Measurements from ENCODE around the gene R3HDM4. TPM values are rescaled to one million over a fixed set of nuclear protein-coding genes. Genes with fewer than 3 reads are reported as not detected.

R3HDM4 gene
- total RNA-seq, 2 experiments from 2014 or later: 75.9 to 76.7 TPM

- Mint-ChIP-seq H3K36me3 (ENCODE audit: low read depth) (no peaks in the 10 kb centered on the region), H3K27me3 (ENCODE audit: low read depth) (peaks cover 6% of the 10 kb centered on the region), H3K9me3 (ENCODE audit: insufficient read depth) (no peaks in the 10 kb centered on the region), H3K4me1 (ENCODE audit: low read depth) (peaks cover 17% of the 10 kb centered on the region), H3K4me3 (no peak overlapping the region), H3K27ac (no peak overlapping the region)
- POLR2A ChIA-PET: interaction anchor here (1.0 kb wide), 1 partner anchor 10 kb away, joined by 3 read pairs; no protein-coding TSS in a partner anchor
- no peak for ATAC-seq
- DNase-seq: no peak
- CTCF ChIA-PET: interaction anchor here (1.4 to 1.9 kb wide), 2 partner anchors 53 to 61 kb away, joined by 4 to 12 read pairs; no protein-coding TSS in a partner anchor
These were observed 3.8 kb upstream of the R3HDM4 start for GRCh38 chr19:916645-917322.

- H3K27ac Mint-ChIP-seq: peak overlapping the region; percentile 88
- H3K36me3 Mint-ChIP-seq (ENCODE audit: low read depth): peaks cover 7% of the 10 kb centered on the region
- no peak for ATAC-seq
- ChIA-PET POLR2A (no interaction called here), CTCF (no interaction called here)
- H3K27me3 Mint-ChIP-seq (ENCODE audit: low read depth): peaks cover under 1% of the 10 kb centered on the region
- H3K4me3 Mint-ChIP-seq: peak overlapping the region; percentile 75
- peak; percentile 48 for DNase-seq
- peaks cover 31% of the 10 kb centered on the region for H3K4me1 Mint-ChIP-seq (ENCODE audit: low read depth)
- H3K9me3 Mint-ChIP-seq (ENCODE audit: insufficient read depth): no peaks in the 10 kb centered on the region
These were observed 589 bp downstream of the R3HDM4 start for GRCh38 chr19:912181-913079.

- H3K27me3 Mint-ChIP-seq (ENCODE audit: low read depth): no peaks in the 10 kb centered on the region
- peak overlapping the region; percentile 77 for H3K27ac Mint-ChIP-seq
- ChIA-PET POLR2A (interaction anchor here (1.4 kb wide), 1 partner anchor 18 kb away, joined by 5 read pairs; the partner anchor contains the start of genes MED16 and RNU6-9), CTCF (interaction anchor here (3.9 kb wide), 1 partner anchor 48 kb away, joined by 36 read pairs; no protein-coding TSS in a partner anchor)
- peaks cover 8% of the 10 kb centered on the region for H3K36me3 Mint-ChIP-seq (ENCODE audit: low read depth)
- DNase-seq (no peak), ATAC-seq (no peak)
- H3K4me3 Mint-ChIP-seq: peak overlapping the region; percentile 69
- peaks cover 40% of the 10 kb centered on the region for H3K4me1 Mint-ChIP-seq (ENCODE audit: low read depth)
- H3K9me3 Mint-ChIP-seq (ENCODE audit: insufficient read depth): no peaks in the 10 kb centered on the region
These were observed 1.6 kb downstream of the R3HDM4 start for GRCh38 chr19:911197-912033.

- no peak overlapping the region for H3K4me3 Mint-ChIP-seq
- DNase-seq (peak; percentile 52), ATAC-seq (no peak)
- H3K4me1 Mint-ChIP-seq (ENCODE audit: low read depth): peaks cover 54% of the 10 kb centered on the region
- H3K27ac Mint-ChIP-seq: peak overlapping the region; percentile 72
- peaks cover 14% of the 10 kb centered on the region for H3K36me3 Mint-ChIP-seq (ENCODE audit: low read depth)
- CTCF ChIA-PET: interaction anchor here (1.4 to 3.9 kb wide), 3 partner anchors 11 to 44 kb away, joined by 4 to 36 read pairs (median 8); partner anchors contain the start of genes MED16 and RNU6-9
- no peaks in the 10 kb centered on the region for H3K9me3 Mint-ChIP-seq (ENCODE audit: insufficient read depth)
- POLR2A ChIA-PET: interaction anchor here (0.8 to 2.9 kb wide), 3 partner anchors 9 to 24 kb away, joined by 3 to 36 read pairs (median 6); partner anchors contain the start of genes KISS1R, MED16 and RNU6-9
- no peaks in the 10 kb centered on the region for H3K27me3 Mint-ChIP-seq (ENCODE audit: low read depth)
These were observed 5.7 kb downstream of the R3HDM4 start for GRCh38 chr19:907183-907853.

DNA sequence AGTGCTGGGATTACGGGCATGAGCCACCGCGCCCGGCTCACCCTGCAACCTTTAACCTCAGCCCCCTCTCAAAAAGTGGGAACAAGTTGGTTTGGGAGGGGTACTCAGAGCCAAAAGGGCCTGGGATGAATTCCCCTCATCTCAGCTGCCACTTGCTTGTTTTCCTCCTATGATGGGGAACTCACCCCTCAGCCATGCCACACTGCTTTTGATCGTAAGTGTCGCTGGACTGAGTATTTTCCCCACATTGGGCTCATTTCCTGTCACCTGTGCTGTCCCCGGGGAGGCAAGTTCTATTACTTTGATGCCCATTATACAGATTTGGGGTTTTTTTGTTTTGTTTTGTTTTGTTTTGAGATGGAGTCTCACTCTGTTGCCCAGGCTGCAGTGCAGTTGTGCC is 6.5 kb downstream of the R3HDM4 start:
- ChIA-PET POLR2A (interaction anchor here (0.8 to 0.9 kb wide), 2 partner anchors 10 to 24 kb away, joined by 3 to 6 read pairs; partner anchors contain the start of gene KISS1R), CTCF (interaction anchor here (1.1 kb wide), 1 partner anchor 43 kb away, joined by 3 read pairs; no protein-coding TSS in a partner anchor)
- Mint-ChIP-seq H3K36me3 (ENCODE audit: low read depth) (peaks cover 16% of the 10 kb centered on the region), H3K4me3 (no peak overlapping the region), H3K27ac (peak overlapping the region; percentile 72), H3K9me3 (ENCODE audit: insufficient read depth) (no peaks in the 10 kb centered on the region), H3K4me1 (ENCODE audit: low read depth) (peaks cover 54% of the 10 kb centered on the region), H3K27me3 (ENCODE audit: low read depth) (no peaks in the 10 kb centered on the region)
- peak; percentile 39 for DNase-seq
- no peak for ATAC-seq

DNA sequence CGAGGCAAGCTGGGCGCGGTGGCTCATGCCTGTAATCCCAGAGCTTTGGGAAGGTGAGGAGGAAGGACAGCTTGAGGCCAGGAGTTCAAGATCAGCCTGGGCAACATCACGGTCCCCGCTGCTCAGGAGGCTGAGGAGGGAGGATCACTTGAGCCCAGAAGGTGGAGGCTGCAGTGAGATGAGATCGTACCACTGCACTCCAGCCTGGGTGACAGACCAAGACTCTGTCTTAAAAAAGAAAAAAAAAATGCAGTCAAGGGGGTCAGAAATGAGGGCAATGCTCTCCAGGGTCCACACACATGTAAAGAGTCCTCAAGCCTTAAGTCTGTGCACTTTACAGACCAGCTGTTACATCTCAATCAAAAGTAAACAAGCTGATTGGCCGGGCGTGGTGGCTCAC is 8.5 kb downstream of the R3HDM4 start:
- ChIA-PET POLR2A (interaction anchor here (0.6 kb wide), 1 partner anchor 63 kb away, joined by 3 read pairs; no protein-coding TSS in a partner anchor), CTCF (interaction anchor here (1.1 kb wide), 1 partner anchor 11 kb away, joined by 3 read pairs; the partner anchor contains the start of genes MED16 and RNU6-9)
- no peak for ATAC-seq
- Mint-ChIP-seq H3K4me1 (ENCODE audit: low read depth) (peaks cover 50% of the 10 kb centered on the region), H3K36me3 (ENCODE audit: low read depth) (peaks cover 20% of the 10 kb centered on the region), H3K9me3 (ENCODE audit: insufficient read depth) (no peaks in the 10 kb centered on the region), H3K27ac (no peak overlapping the region), H3K27me3 (ENCODE audit: low read depth) (no peaks in the 10 kb centered on the region), H3K4me3 (no peak overlapping the region)
- no peak for DNase-seq

GRCh38 chr19:903266-903797 is 9.7 kb downstream of the R3HDM4 start:
- H3K9me3 Mint-ChIP-seq (ENCODE audit: insufficient read depth): no peaks in the 10 kb centered on the region
- H3K27me3 Mint-ChIP-seq (ENCODE audit: low read depth): no peaks in the 10 kb centered on the region
- H3K27ac Mint-ChIP-seq: no peak overlapping the region
- no peak for DNase-seq
- ChIA-PET CTCF (interaction anchor here (0.6 to 1.1 kb wide), 2 partner anchors 10 to 878 kb away, joined by 3 read pairs; partner anchors contain the start of genes MED16 and RNU6-9), POLR2A (interaction anchor here (2.3 kb wide), 1 partner anchor 10 kb away, joined by 7 read pairs; the partner anchor contains the start of genes MED16 and RNU6-9)
- H3K36me3 Mint-ChIP-seq (ENCODE audit: low read depth): peaks cover 22% of the 10 kb centered on the region
- no peak for ATAC-seq
- H3K4me3 Mint-ChIP-seq: no peak overlapping the region
- peaks cover 38% of the 10 kb centered on the region for H3K4me1 Mint-ChIP-seq (ENCODE audit: low read depth)

GRCh38 chr19:902446-903226 is 10.4 kb downstream of the R3HDM4 start:
- Mint-ChIP-seq H3K4me3 (no peak overlapping the region), H3K36me3 (ENCODE audit: low read depth) (peaks cover 22% of the 10 kb centered on the region), H3K9me3 (ENCODE audit: insufficient read depth) (no peaks in the 10 kb centered on the region), H3K27me3 (ENCODE audit: low read depth) (no peaks in the 10 kb centered on the region), H3K4me1 (ENCODE audit: low read depth) (peaks cover 32% of the 10 kb centered on the region), H3K27ac (no peak overlapping the region)
- ChIA-PET CTCF (interaction anchor here (0.9 kb wide), 1 partner anchor 39 kb away, joined by 3 read pairs; no protein-coding TSS in a partner anchor), POLR2A (interaction anchor here (2.3 kb wide), 1 partner anchor 9 kb away, joined by 7 read pairs; the partner anchor contains the start of genes MED16 and RNU6-9)
- ATAC-seq (no peak), DNase-seq (no peak)

DNA sequence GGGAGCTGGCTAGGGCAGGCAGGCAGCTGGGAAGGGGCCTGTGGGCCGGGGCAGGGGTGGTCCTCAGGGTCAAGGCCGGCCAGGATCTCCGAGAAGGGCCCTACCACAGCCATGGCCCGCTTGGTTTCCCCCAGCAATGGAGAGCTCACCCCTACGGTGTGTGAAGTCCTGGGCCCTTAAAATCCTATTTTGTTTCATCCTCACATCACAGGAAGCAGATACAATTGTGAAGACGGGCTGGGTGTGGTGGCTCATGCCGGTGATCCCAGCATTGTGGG is 11.0 kb downstream of the R3HDM4 start:
- DNase-seq: no peak
- H3K4me3 Mint-ChIP-seq: no peak overlapping the region
- H3K27me3 Mint-ChIP-seq (ENCODE audit: low read depth): no peaks in the 10 kb centered on the region
- no peaks in the 10 kb centered on the region for H3K9me3 Mint-ChIP-seq (ENCODE audit: insufficient read depth)
- H3K4me1 Mint-ChIP-seq (ENCODE audit: low read depth): peaks cover 26% of the 10 kb centered on the region
- ChIA-PET POLR2A (interaction anchor here (2.3 kb wide), 1 partner anchor 9 kb away, joined by 7 read pairs; the partner anchor contains the start of genes MED16 and RNU6-9), CTCF (interaction anchor here (0.9 kb wide), 1 partner anchor 38 kb away, joined by 3 read pairs; no protein-coding TSS in a partner anchor)
- H3K27ac Mint-ChIP-seq: no peak overlapping the region
- peaks cover 24% of the 10 kb centered on the region for H3K36me3 Mint-ChIP-seq (ENCODE audit: low read depth)
- ATAC-seq: no peak

Measured in activated CD8-positive, alpha-beta T cell treated with anti-CD3 and anti-CD28 coated beads, Interleukin-2, amount 10 ng/mL, durations not matched to agents 7 days and 5 days (primary cell).